GM12878 (cell line): ENCODE measurements around the gene ZNF181. TPM values are rescaled to one million over a fixed set of nuclear protein-coding genes. Genes with fewer than 3 reads are reported as not detected.
A peak's percentile ranks its signal among the peaks of the same experiment; 100 is the strongest.
"Not testable (repeated sequence)": the region's sequence is repeated elsewhere in the genome, so short reads cannot be mapped to it uniquely, and the experiment has no call there.

Source experiments
- ATAC-seq: fragments of 200-7000 bp; cut with Tn5 transposase; 3 replicates; pipeline ENCODE4 v1.9.1; 2020; ENCODE audit warnings: mild to moderate bottlenecking, moderate library complexity
- BruUV-seq: library from RNA; stranded (reverse); fragments of 400-500 nt; replicated peaks from 2 replicates; lab custom pipeline; 2021; lab: Mats Ljungman, UMichigan
- CTCF ChIA-PET: fragments of 300-600 bp; sonication (Branson Sonifier 250); formaldehyde crosslinking; extraction: SDS; loops from one replicate; lab custom pipeline; 2021; ENCODE audit warnings: inconsistent platforms; lab: Yijun Ruan, JAX
- POLR2A ChIA-PET: fragments of 350-600 bp; formaldehyde crosslinking; extraction: SDS; loops from one replicate; lab custom pipeline; 2021; ENCODE audit warnings: inconsistent platforms; lab: Charles Lee
- RAD21 ChIA-PET: fragments of 300-600 bp; sonication (Branson Sonifier 250); formaldehyde crosslinking; loops from one replicate; lab custom pipeline; 2023; ENCODE audit warnings: antibody characterized with exemption; ENCODE audit not compliant: unreplicated experiment; lab: Charles Lee
- SMC1A ChIA-PET: fragments of 300-600 bp; sonication (Branson Sonifier 250); formaldehyde crosslinking; loops from one replicate; lab custom pipeline; 2023; ENCODE audit not compliant: unreplicated experiment, uncharacterized antibody; lab: Charles Lee
- DNase-seq: peaks from one replicate; pipeline ENCODE4 v3.0.0-alpha.2; 2011; ENCODE audit warnings: low read depth, low spot score
- FAIRE-seq: peaks from 3 replicates; lab custom pipeline; 2011; peaks lifted over from hg19 to GRCh38; lab: Jason Lieb, UNC
- H2AFZ ChIP-seq: 2 replicates; pipeline ENCODE4 v1.6.0; 2011; ENCODE audit warnings: low read depth, low read length, control low read depth; ENCODE audit not compliant: control insufficient read depth
- H3K27ac ChIP-seq: 2 replicates; pipeline ENCODE4 v1.5.1; 2011; ENCODE audit warnings: control low read depth; ENCODE audit not compliant: control insufficient read depth, insufficient read depth
- H3K27me3 ChIP-seq, 2 experiments: replicated peaks in 1 of 2; 2 replicates each; pipeline versions ENCODE4 v1.6.0 to v1.6.1; 2011; ENCODE audit warnings: low read length in 1 of 2; ENCODE audit not compliant: control insufficient read depth in 2 of 2, insufficient read depth in 2 of 2
- H3K36me3 ChIP-seq, 2 experiments: 2 replicates each; pipeline ENCODE4 v1.5.1; 2011; ENCODE audit warnings: low read length in 1 of 2; ENCODE audit not compliant: control insufficient read depth in 2 of 2, insufficient read depth in 2 of 2
- H3K4me1 ChIP-seq: 2 replicates; pipeline ENCODE4 v1.6.1; 2011; ENCODE audit warnings: mild to moderate bottlenecking, low read length, moderate library complexity, mixed read lengths; ENCODE audit not compliant: control insufficient read depth, insufficient read depth
- H3K4me2 ChIP-seq: 2 replicates; pipeline ENCODE4 v1.6.0; 2011; ENCODE audit warnings: control low read depth; ENCODE audit not compliant: control insufficient read depth, insufficient read depth
- H3K4me3 ChIP-seq: fragments of 200-600 bp; sonication (generic); 2 replicates; pipeline ENCODE4 v1.5.1; 2016
- H3K79me2 ChIP-seq: 2 replicates; pipeline ENCODE4 v1.6.0; 2011; ENCODE audit warnings: low read length; ENCODE audit not compliant: control insufficient read depth, insufficient read depth
- H3K9ac ChIP-seq: 2 replicates; pipeline ENCODE4 v1.8.0; 2011; ENCODE audit warnings: low read length, control low read depth, mixed read lengths; ENCODE audit not compliant: control insufficient read depth, insufficient read depth
- H3K9me3 ChIP-seq: replicated peaks from 3 replicates; pipeline ENCODE4 v1.5.1; 2011; ENCODE audit warnings: mild to moderate bottlenecking, low read length; ENCODE audit not compliant: control insufficient read depth, insufficient read depth
- H4K20me1 ChIP-seq: 2 replicates; pipeline ENCODE4 v1.6.0; 2011; ENCODE audit not compliant: control insufficient read depth, insufficient read depth
- HCFC1 ChIP-seq: fragments of 150-350 bp; IDR thresholded peaks from 2 replicates; pipeline ENCODE4 v1.6.1; 2014; ENCODE audit warnings: low read length
- WGBS: methylation state at CpG from one replicate; pipeline ENCODE4 v1.1.6; 2016; ENCODE audit warnings: low lambda C conversion rate; ENCODE audit not compliant: insufficient replicate concordance, insufficient coverage; ENCODE audit errors: missing lambda C conversion rate; 5-methylcytosine and 5-hydroxymethylcytosine counted together
- in situ Hi-C: fragments of 300-500 bp; cut with MboI; formaldehyde crosslinking; loops from 9 replicates; pipeline ENCODE4 v1.14.3; 2018; ENCODE audit warnings: mixed read lengths
- intact Hi-C: fragments of 100-400 bp; cut with micrococcal nuclease; formaldehyde crosslinking; loops from one replicate; pipeline ENCODE4 v1.14.2; 2022; ENCODE audit not compliant: unreplicated experiment
- polyA plus RNA-seq, 11 experiments: library from polyadenylated mRNA; depleted of rRNA in 4 of 11; unstranded in 6 of 11; stranded (reverse) in 5 of 11; fragments of >200 nt; fragmentation: Nextera tagmentation in 4 of 11; fragmentation: Illumina TruSeq in 1 of 11; extraction: Ambion mirVana in 4 of 11; extraction: Trizol in 1 of 11; gene quantifications; 1 replicate in 1 of 11; 2 replicates in 10 of 11; pipeline versions ENCODE4 v1.2.1 to v1.2.3, GENCODE V29; 2011 to 2016; ENCODE audit warnings: inconsistent platforms in 2 of 11, missing spikeins in 2 of 11, low read depth in 1 of 11
- total RNA-seq, 4 experiments: library from RNA; depleted of rRNA in 3 of 4; stranded (reverse); fragments of >200 nt in 3 of 4; fragmentation: Illumina TruSeq in 1 of 4; extraction: Trizol in 1 of 4; gene quantifications; 2 replicates each; pipeline versions ENCODE4 v1.2.1 to v1.2.3, GENCODE V29; 2013 to 2021
- TF ChIP-seq, protein P1 (sequence below): fragments of 450-650 bp; IDR thresholded peaks from 2 replicates; pipeline ENCODE4 v1.6.1; 2017; ENCODE audit warnings: low read depth, mild to moderate bottlenecking, moderate library complexity

Gene ZNF181
- total and polyA plus RNA-seq, 10 of the 15 experiments (the other 5 are each of a cell fraction or from before 2014, with no cell fraction given), result 2.1 to 10.3 (median 8.1) TPM

DNA sequence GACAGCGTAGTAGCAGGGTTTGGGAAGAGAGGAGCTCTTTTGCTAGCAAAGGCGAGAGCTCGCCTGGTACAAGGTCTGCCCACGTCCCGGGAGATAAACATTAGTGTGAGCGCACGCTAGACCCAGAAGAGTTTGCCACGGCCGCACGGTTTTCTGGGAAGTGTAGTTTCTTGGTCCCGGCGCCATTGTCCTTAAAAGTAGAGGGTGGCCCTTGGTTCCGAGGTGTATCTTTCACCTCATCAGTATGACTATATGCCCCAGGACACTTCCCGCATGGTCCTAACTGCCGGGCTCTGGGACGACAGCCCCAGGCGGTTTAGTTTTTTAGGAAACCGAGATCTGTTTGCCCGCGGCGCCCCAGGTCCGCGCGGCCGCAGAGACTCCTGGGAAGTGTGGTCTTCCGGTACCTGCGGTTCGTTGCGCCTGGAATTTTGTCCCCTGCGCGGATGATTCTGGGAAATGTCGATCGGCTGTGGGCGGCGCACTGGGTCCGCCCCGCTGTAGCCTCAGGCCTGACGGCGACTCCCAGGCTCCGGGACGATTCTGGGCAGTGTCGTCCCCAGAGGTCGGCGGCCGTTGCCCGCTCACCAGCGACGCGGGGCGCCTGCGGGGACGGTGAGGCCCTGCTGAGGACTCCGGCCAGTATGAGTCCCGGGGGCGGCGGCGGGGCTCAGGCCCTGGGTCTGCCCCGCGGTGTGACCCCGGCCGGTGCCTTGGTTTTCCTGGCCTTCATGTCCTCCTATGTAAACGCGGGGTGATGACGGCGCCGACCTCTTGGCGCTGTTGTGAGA, at the start of gene ZNF181 (continued):
- peak; percentile 79 for TF ChIP-seq HCFC1
- TF ChIP-seq, protein P1, sequence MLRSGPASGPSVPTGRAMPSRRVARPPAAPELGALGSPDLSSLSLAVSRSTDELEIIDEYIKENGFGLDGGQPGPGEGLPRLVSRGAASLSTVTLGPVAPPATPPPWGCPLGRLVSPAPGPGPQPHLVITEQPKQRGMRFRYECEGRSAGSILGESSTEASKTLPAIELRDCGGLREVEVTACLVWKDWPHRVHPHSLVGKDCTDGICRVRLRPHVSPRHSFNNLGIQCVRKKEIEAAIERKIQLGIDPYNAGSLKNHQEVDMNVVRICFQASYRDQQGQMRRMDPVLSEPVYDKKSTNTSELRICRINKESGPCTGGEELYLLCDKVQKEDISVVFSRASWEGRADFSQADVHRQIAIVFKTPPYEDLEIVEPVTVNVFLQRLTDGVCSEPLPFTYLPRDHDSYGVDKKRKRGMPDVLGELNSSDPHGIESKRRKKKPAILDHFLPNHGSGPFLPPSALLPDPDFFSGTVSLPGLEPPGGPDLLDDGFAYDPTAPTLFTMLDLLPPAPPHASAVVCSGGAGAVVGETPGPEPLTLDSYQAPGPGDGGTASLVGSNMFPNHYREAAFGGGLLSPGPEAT, result peak; percentile 81

DNA sequence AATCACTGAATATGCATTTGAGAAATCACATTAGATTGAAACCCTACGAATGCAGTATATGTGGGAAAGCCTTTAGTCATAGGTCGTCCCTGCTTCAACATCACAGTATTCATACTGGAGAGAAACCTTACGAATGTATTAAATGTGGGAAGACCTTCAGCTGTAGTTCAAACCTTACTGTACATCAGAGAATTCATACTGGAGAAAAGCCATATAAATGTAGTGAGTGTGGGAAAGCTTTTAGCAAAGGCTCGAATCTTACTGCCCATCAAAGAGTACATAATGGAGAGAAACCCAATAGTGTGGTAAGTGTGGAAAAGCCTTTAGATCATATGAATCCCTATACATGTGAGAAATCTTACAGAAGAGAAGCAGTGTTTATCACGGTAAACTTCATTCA, 48.8 kb upstream of the ZNF181 start:
- POLR2A ChIA-PET, SMC1A ChIA-PET, ATAC-seq, H3K9ac ChIP-seq, H3K4me1 ChIP-seq, H3K79me2 ChIP-seq, FAIRE-seq, RAD21 ChIA-PET, H3K4me2 ChIP-seq, DNase-seq, H3K4me3 ChIP-seq, CTCF ChIA-PET, H3K27me3 ChIP-seq, intact Hi-C loops, H3K27ac ChIP-seq, H2AFZ ChIP-seq, BruUV-seq, in situ Hi-C loops, H4K20me1 ChIP-seq: not testable (repeated sequence)
- Histone ChIP-seq H3K9me3 (peaks cover 24% of the 10 kb centered on the region; the same call in 2 of the 3 replicates), H3K36me3 (peaks cover 0 to 13% of the 10 kb centered on the region in 2 experiments; a peak in 2 of 4 replicates)
- 86% methylated on average over 5 of the region's 5 CpGs for WGBS
